Activated naive CD4-positive, alpha-beta T cell treated with anti-CD3 and anti-CD28 coated beads, Interleukin-2, amount 50 U/mL, for 24 hours (primary cell): Measurements from ENCODE around the gene LRP1-AS.

Source experiments
- H3K27ac Mint-ChIP-seq: one replicate; pipeline ENCODE4 v1.8.0; 2021; ENCODE audit warnings: mild to moderate bottlenecking, mixed read lengths
- H3K27me3 Mint-ChIP-seq: one replicate; pipeline ENCODE4 v1.8.0; 2021; ENCODE audit warnings: mixed read lengths
- H3K36me3 Mint-ChIP-seq: one replicate; pipeline ENCODE4 v1.8.0; 2021; ENCODE audit warnings: mixed read lengths
- H3K4me1 Mint-ChIP-seq: one replicate; pipeline ENCODE4 v1.8.0; 2021; ENCODE audit warnings: mixed read lengths
- H3K4me3 Mint-ChIP-seq: one replicate; pipeline ENCODE4 v1.8.0; 2021; ENCODE audit warnings: mild to moderate bottlenecking, mixed read lengths
- H3K9me3 Mint-ChIP-seq: one replicate; pipeline ENCODE4 v1.8.0; 2021; ENCODE audit warnings: mixed read lengths

Gene LRP1-AS

GRCh38 chr12:57183939-57184725, 36.7 kb upstream of the LRP1-AS start:
- Mint-ChIP-seq H3K27ac (no peak overlapping the region), H3K4me3 (no peak overlapping the region), H3K4me1 (no peaks in the 10 kb centered on the region), H3K27me3 (no peaks in the 10 kb centered on the region), H3K9me3 (no peaks in the 10 kb centered on the region), H3K36me3 (no peaks in the 10 kb centered on the region)

DNA sequence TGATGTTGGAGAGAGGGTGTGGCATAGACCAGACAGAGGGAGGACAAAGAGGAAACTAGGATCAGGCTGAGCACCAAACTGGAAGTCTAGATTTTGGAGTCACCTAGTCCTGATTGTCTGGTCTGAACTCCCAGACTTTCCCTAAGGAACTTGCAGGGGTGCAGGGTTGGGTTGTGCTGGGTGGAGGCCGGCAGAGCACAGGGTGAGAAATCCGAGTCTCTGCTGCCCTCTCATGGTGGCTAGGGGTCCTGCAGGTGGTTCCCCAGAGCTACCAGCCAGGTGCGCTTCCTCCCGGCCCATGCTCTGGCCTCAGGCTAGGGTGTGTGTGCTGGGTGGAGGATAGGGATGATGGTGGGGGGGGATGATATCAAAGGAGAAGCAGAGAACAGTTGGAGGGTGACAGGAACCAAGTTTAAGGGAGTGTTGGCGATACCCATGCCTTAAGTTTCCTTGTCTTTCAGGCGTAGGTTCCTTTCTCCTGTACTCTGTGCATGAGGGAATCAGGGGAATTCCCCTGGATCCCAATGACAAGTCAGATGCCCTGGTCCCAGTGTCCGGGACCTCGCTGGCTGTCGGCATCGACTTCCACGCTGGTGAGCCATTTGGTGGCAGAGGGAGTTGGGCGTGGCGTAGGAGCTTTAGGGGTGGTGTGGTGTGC, 35.6 kb upstream of the LRP1-AS start:
- Mint-ChIP-seq H3K36me3 (no peaks in the 10 kb centered on the region), H3K4me3 (no peak overlapping the region), H3K4me1 (no peaks in the 10 kb centered on the region), H3K27me3 (no peaks in the 10 kb centered on the region), H3K9me3 (no peaks in the 10 kb centered on the region), H3K27ac (peak overlapping the region; percentile 30)

DNA sequence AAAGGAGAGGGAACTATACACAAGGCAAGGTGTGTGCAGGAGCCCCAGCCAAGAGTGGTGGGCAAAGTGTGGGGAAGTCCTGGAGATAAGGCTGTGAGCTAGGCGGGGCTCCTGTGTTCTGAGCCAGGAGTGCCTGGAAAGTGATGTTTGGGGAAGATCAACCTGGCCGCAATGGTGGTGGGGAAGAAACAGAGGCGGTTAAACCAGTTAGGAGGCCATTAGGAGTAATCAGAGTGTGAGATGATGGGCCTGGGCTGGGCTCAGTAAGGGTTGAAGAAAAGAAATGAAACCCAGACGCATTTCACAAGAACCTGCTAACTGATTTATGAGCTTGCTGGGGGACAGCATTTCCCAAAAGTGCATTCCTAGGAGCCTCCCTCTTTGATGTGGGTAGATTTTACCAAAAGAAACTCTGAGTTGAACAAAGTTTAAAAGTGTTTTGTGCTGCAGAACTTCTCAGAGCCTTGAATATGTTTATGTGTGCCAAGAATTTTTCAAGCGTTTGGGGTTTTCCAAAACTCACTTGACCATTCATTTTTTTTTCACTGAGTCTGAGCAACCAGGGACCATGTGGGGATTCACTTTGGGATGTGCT, 34.2 kb upstream of the LRP1-AS start:
- Mint-ChIP-seq H3K9me3 (no peaks in the 10 kb centered on the region), H3K4me1 (no peaks in the 10 kb centered on the region), H3K27me3 (no peaks in the 10 kb centered on the region), H3K36me3 (no peaks in the 10 kb centered on the region), H3K27ac (no peak overlapping the region), H3K4me3 (no peak overlapping the region)

DNA sequence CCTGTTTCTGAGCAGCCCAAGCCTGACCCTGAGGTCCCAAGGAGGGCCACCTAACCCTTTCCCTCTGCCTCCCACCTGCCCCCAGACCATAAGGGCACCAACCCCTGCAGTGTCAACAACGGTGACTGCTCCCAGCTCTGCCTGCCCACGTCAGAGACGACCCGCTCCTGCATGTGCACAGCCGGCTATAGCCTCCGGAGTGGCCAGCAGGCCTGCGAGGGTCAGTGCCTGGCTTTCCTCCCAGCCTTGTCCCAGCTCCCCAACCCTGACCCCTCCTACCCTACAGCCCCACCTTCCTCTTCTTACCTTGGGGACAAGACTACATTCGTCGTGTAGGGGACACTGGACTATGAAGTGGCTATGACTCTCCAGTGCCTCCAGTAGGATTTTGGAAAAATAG, 33.7 kb upstream of the LRP1-AS start:
- H3K36me3 Mint-ChIP-seq = no peaks in the 10 kb centered on the region
- H3K9me3 Mint-ChIP-seq = no peaks in the 10 kb centered on the region
- no peak overlapping the region for H3K4me3 Mint-ChIP-seq
- H3K27me3 Mint-ChIP-seq = no peaks in the 10 kb centered on the region
- H3K4me1 Mint-ChIP-seq = no peaks in the 10 kb centered on the region
- no peak overlapping the region for H3K27ac Mint-ChIP-seq

DNA sequence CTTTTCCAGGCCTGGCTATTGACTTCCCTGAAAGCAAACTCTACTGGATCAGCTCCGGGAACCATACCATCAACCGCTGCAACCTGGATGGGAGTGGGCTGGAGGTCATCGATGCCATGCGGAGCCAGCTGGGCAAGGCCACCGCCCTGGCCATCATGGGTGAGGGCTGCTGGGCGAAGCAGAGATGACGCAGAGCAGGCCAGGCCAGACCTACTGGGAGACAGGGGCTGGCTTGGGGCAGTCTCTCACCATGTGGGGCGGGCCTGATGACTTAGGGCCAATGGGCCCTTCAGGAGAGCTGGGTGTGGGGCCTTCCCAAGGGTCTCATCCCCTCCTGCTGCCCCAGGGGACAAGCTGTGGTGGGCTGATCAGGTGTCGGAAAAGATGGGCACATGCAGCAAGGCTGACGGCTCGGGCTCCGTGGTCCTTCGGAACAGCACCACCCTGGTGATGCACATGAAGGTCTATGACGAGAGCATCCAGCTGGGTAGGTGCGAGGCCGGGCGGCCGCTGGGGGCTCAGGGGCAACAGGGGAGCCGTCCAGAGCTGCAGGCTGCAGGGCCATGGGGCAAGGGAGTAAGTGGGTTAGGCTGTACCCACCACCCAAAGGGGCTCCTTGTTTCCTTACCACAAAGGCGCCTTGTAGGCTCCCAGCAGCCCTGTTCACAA, 33.0 kb upstream of the LRP1-AS start:
- H3K4me1 Mint-ChIP-seq = no peaks in the 10 kb centered on the region
- no peaks in the 10 kb centered on the region for H3K9me3 Mint-ChIP-seq
- H3K27me3 Mint-ChIP-seq = no peaks in the 10 kb centered on the region
- no peaks in the 10 kb centered on the region for H3K36me3 Mint-ChIP-seq
- no peak overlapping the region for H3K4me3 Mint-ChIP-seq
- H3K27ac Mint-ChIP-seq = no peak overlapping the region

- H3K36me3 Mint-ChIP-seq = no peaks in the 10 kb centered on the region
- H3K9me3 Mint-ChIP-seq = no peaks in the 10 kb centered on the region
- H3K27me3 Mint-ChIP-seq = no peaks in the 10 kb centered on the region
- H3K4me1 Mint-ChIP-seq = no peaks in the 10 kb centered on the region
- H3K27ac Mint-ChIP-seq = no peak overlapping the region
- no peak overlapping the region for H3K4me3 Mint-ChIP-seq
Observed at GRCh38 chr12:57179331-57180086, 32.1 kb upstream of the LRP1-AS start.

GRCh38 chr12:57178213-57178612, 30.8 kb upstream of the LRP1-AS start:
- Mint-ChIP-seq H3K36me3 (no peaks in the 10 kb centered on the region), H3K27ac (no peak overlapping the region), H3K9me3 (no peaks in the 10 kb centered on the region), H3K27me3 (no peaks in the 10 kb centered on the region), H3K4me3 (no peak overlapping the region), H3K4me1 (no peaks in the 10 kb centered on the region)

- Mint-ChIP-seq H3K4me3 (no peak overlapping the region), H3K36me3 (no peaks in the 10 kb centered on the region), H3K9me3 (no peaks in the 10 kb centered on the region), H3K27ac (no peak overlapping the region), H3K27me3 (no peaks in the 10 kb centered on the region), H3K4me1 (no peaks in the 10 kb centered on the region)
Observed at GRCh38 chr12:57177354-57177753, 29.9 kb upstream of the LRP1-AS start.

DNA sequence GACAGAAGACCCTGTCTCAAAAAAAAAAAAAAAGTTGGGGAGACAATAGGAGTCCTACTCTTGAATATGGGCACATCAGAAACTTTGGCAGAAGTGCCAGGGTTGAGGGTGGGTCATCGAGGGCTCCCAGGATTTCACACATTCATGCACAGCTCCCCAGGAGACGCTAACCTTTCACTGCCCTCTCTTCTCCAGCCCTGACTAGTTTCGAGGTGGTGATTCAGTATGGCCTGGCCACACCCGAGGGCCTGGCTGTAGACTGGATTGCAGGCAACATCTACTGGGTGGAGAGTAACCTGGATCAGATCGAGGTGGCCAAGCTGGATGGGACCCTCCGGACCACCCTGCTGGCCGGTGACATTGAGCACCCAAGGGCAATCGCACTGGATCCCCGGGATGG, 29.4 kb upstream of the LRP1-AS start:
- Mint-ChIP-seq H3K27ac (no peak overlapping the region), H3K9me3 (no peaks in the 10 kb centered on the region), H3K36me3 (no peaks in the 10 kb centered on the region), H3K4me3 (no peak overlapping the region), H3K4me1 (no peaks in the 10 kb centered on the region), H3K27me3 (no peaks in the 10 kb centered on the region)

- no peaks in the 10 kb centered on the region for H3K9me3 Mint-ChIP-seq
- H3K4me3 Mint-ChIP-seq = no peak overlapping the region
- H3K27ac Mint-ChIP-seq = no peak overlapping the region
- no peaks in the 10 kb centered on the region for H3K36me3 Mint-ChIP-seq
- no peaks in the 10 kb centered on the region for H3K4me1 Mint-ChIP-seq
- no peaks in the 10 kb centered on the region for H3K27me3 Mint-ChIP-seq
Observed at GRCh38 chr12:57176139-57176477, 28.7 kb upstream of the LRP1-AS start.

GRCh38 chr12:57175428-57176138, 28.2 kb upstream of the LRP1-AS start:
- Mint-ChIP-seq H3K36me3 (no peaks in the 10 kb centered on the region), H3K4me1 (no peaks in the 10 kb centered on the region), H3K9me3 (no peaks in the 10 kb centered on the region), H3K27me3 (no peaks in the 10 kb centered on the region), H3K4me3 (no peak overlapping the region), H3K27ac (no peak overlapping the region)

GRCh38 chr12:57173683-57174082, 26.3 kb upstream of the LRP1-AS start:
- no peaks in the 10 kb centered on the region for H3K36me3 Mint-ChIP-seq
- H3K4me1 Mint-ChIP-seq = no peaks in the 10 kb centered on the region
- no peaks in the 10 kb centered on the region for H3K27me3 Mint-ChIP-seq
- H3K4me3 Mint-ChIP-seq = no peak overlapping the region
- H3K27ac Mint-ChIP-seq = no peak overlapping the region
- H3K9me3 Mint-ChIP-seq = no peaks in the 10 kb centered on the region

DNA sequence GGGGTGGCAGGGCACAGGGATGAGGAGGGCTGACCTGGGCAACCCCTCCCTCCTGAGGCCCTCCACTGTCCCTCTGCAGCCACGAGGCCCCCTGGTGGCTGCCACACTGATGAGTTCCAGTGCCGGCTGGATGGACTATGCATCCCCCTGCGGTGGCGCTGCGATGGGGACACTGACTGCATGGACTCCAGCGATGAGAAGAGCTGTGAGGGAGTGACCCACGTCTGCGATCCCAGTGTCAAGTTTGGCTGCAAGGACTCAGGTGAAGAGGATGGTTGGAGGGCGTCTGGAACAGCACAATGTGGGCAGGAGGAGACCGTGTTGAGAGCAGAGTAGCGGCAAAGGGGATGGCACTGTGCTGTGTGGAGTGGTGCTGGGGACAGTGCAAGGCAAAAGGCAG, 25.7 kb upstream of the LRP1-AS start:
- Mint-ChIP-seq H3K27ac (no peak overlapping the region), H3K4me1 (no peaks in the 10 kb centered on the region), H3K36me3 (no peaks in the 10 kb centered on the region), H3K9me3 (no peaks in the 10 kb centered on the region), H3K4me3 (no peak overlapping the region), H3K27me3 (no peaks in the 10 kb centered on the region)

DNA sequence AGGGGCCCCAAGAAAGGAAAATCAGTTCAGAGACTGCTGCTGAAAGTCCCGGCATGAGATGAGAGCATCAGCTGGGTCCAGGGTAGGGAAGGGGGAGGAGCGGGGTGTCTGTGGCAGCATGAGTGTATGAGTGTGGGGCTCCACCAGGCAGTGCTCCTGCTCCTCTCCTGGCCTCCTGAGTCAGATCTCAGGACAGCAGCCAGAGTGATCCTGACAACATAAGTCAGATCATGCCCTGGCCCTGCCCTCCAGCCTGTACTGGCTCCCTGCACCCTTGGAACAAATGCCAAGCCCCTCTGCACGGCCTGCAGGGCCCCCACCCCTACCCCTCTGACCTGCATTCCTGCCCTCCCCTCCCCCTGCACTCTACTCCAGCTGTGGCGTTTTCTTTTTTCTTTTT, 24.2 kb upstream of the LRP1-AS start:
- peaks cover 8% of the 10 kb centered on the region for H3K4me1 Mint-ChIP-seq
- H3K27ac Mint-ChIP-seq = no peak overlapping the region
- H3K4me3 Mint-ChIP-seq = no peak overlapping the region
- H3K36me3 Mint-ChIP-seq = peaks cover 2% of the 10 kb centered on the region
- no peaks in the 10 kb centered on the region for H3K27me3 Mint-ChIP-seq
- H3K9me3 Mint-ChIP-seq = no peaks in the 10 kb centered on the region

DNA sequence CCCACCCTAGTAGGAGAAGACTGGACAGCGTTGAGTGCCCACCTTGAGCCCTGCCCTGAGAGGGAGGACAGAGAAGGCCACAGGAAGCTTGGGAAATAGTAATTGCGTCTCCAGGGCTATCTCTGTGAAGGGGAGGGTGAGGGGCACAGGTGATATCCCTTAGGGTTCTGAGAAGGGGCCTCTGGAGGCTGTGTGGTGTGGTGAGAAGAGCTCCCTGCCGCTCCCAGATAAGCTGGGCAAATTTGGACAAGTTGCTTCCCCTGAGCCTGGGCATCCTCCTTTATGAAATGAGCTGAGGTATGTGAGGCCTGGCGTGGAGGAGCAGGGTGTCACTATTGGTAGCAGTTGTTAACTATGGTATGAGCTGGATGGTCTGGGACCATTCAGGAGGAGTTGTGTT, 23.5 kb upstream of the LRP1-AS start:
- no peaks in the 10 kb centered on the region for H3K9me3 Mint-ChIP-seq
- H3K27me3 Mint-ChIP-seq = no peaks in the 10 kb centered on the region
- no peak overlapping the region for H3K4me3 Mint-ChIP-seq
- H3K27ac Mint-ChIP-seq = no peak overlapping the region
- peaks cover 2% of the 10 kb centered on the region for H3K36me3 Mint-ChIP-seq
- H3K4me1 Mint-ChIP-seq = peaks cover 12% of the 10 kb centered on the region
